ENCODE results near the gene ZNF618.

The ZNF618 gene

DNA sequence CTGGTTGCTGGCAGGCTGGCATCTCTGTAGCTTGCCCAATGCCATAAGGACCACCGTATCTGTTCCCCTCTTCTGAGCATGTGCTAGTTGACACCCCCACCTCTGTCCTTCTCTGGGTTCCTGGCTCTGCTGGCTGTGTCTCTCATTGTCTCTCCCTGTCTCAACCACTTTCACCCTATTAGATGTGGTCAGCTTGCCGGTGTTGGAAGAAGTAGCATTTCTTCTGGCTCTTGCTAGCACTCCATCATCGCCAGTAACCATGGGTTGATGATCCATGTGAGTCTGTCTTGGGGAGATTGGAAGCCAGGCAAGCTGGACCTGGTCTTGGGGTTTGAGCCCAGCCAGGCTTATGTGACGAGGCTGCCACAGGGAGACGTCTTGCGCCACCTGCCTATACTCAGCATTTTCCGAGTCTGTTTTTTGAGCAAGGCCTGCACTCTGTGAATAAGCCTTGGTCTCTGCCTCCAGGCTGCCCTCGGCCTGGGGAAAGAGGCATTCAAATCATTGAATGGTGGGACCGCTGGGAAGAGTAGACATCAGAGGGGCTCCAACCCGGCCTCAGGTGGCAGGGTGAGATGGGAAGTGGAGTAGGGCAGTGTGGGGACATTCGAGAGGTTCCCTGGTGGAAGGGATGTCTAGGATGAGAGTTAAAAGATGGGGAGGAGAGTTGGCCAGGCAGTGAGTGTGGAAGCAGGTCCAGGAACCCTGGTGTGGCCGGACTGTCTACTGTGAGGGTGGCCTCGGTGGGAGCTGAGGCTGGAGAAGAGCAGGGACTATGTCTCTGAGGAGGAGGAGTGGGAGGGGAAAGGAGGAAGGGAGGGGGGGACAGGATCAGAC is 74.3 kb downstream of the ZNF618 start:
- Histone ChIP-seq H3K4me1 (ENCODE audit: control insufficient read depth, low read length) (no peaks in the 10 kb centered on the region), H3F3A (ENCODE audit: control insufficient read depth, insufficient read depth) (no peaks in the 10 kb centered on the region), H3K4me3 (ENCODE audit: low read length) (no peak overlapping the region), H3K9me2 (replicated peaks; ENCODE audit: control insufficient read depth, low read length) (no peaks in the 10 kb centered on the region), H3K4me2 (ENCODE audit: low read length) (no peak overlapping the region), H3K9me3 (ENCODE audit: control insufficient read depth, insufficient read depth, low read length) (no peaks in the 10 kb centered on the region), H3K27me3 (ENCODE audit: control insufficient read depth, low read length) (peaks cover 5% of the 10 kb centered on the region; the same call in 1 of the 2 replicates), H3K27ac (ENCODE audit: low read depth, low read length) (no peak overlapping the region), H3K79me2 (ENCODE audit: control insufficient read depth, low read length) (no peaks in the 10 kb centered on the region), H4K20me1 (ENCODE audit: control insufficient read depth, insufficient read depth, low read depth, low read length) (no peaks in the 10 kb centered on the region), H3K36me3 (ENCODE audit: control insufficient read depth, low read length) (no peaks in the 10 kb centered on the region)
- TF ChIP-seq EZH2phosphoT487 (IDR thresholded peaks at IDR 0.05; ENCODE audit: borderline replicate concordance, low read length) = no peak
- TF ChIP-seq, protein P1, sequence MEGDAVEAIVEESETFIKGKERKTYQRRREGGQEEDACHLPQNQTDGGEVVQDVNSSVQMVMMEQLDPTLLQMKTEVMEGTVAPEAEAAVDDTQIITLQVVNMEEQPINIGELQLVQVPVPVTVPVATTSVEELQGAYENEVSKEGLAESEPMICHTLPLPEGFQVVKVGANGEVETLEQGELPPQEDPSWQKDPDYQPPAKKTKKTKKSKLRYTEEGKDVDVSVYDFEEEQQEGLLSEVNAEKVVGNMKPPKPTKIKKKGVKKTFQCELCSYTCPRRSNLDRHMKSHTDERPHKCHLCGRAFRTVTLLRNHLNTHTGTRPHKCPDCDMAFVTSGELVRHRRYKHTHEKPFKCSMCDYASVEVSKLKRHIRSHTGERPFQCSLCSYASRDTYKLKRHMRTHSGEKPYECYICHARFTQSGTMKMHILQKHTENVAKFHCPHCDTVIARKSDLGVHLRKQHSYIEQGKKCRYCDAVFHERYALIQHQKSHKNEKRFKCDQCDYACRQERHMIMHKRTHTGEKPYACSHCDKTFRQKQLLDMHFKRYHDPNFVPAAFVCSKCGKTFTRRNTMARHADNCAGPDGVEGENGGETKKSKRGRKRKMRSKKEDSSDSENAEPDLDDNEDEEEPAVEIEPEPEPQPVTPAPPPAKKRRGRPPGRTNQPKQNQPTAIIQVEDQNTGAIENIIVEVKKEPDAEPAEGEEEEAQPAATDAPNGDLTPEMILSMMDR (IDR thresholded peaks at IDR 0.05; ENCODE audit: low read depth, low read length, poor library complexity, severe bottlenecking) = no peak

DNA sequence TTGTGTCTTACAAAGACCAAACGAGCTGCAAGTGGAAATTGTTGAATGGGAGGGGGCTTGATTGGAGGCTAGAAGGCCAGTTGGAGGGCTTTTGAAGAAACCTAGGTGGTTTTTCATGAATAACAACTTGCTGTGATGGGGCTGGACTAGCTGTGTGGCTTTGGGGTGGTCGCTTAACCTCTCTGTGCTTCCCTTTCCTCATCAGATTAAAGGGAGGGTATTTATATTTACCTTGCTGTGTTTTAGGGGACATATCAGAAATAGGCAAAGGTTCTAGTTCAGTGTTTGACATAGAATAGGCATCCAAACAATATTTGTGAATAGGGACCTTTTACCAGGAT is 74.9 kb downstream of the ZNF618 start:
- Histone ChIP-seq H4K20me1 (ENCODE audit: control insufficient read depth, insufficient read depth, low read depth, low read length) (no peaks in the 10 kb centered on the region), H3K36me3 (ENCODE audit: control insufficient read depth, low read length) (no peaks in the 10 kb centered on the region), H3K79me2 (ENCODE audit: control insufficient read depth, low read length) (no peaks in the 10 kb centered on the region), H3K27me3 (ENCODE audit: control insufficient read depth, low read length) (peaks cover 5% of the 10 kb centered on the region; the same call in 1 of the 2 replicates), H3K27ac (ENCODE audit: low read depth, low read length) (no peak overlapping the region), H3K9me2 (replicated peaks; ENCODE audit: control insufficient read depth, low read length) (no peaks in the 10 kb centered on the region), H3K4me1 (ENCODE audit: control insufficient read depth, low read length) (no peaks in the 10 kb centered on the region), H3F3A (ENCODE audit: control insufficient read depth, insufficient read depth) (no peaks in the 10 kb centered on the region), H3K9me3 (ENCODE audit: control insufficient read depth, insufficient read depth, low read length) (no peaks in the 10 kb centered on the region), H3K4me3 (ENCODE audit: low read length) (no peak overlapping the region), H3K4me2 (ENCODE audit: low read length) (no peak overlapping the region)
- TF ChIP-seq, protein P1 (IDR thresholded peaks at IDR 0.05; ENCODE audit: low read depth, low read length, poor library complexity, severe bottlenecking) = no peak
- TF ChIP-seq EZH2phosphoT487 (IDR thresholded peaks at IDR 0.05; ENCODE audit: borderline replicate concordance, low read length) = no peak

DNA sequence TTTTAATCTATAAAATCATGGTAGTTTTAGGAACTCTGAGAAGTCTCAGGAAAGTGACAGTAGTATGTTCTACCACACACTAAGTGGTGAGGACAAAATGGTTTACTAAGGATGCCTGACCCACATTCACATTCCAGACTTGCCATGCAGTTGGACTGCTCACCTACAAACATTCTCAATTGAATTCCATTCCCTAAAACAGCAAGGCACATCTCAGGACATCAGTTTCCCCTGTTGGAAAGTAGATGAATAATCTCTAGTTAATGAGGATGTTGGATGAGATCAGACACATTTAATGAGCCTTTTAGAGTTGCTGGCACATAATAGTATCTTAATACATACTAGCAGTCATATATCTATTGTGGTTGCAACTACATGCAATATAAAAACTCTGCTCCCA is 76.6 kb downstream of the ZNF618 start:
- Histone ChIP-seq H3K27me3 (ENCODE audit: control insufficient read depth, low read length) (peaks cover 5% of the 10 kb centered on the region; the same call in 1 of the 2 replicates), H3K27ac (ENCODE audit: low read depth, low read length) (no peak overlapping the region), H3K36me3 (ENCODE audit: control insufficient read depth, low read length) (no peaks in the 10 kb centered on the region), H3K4me3 (ENCODE audit: low read length) (no peak overlapping the region), H4K20me1 (ENCODE audit: control insufficient read depth, insufficient read depth, low read depth, low read length) (no peaks in the 10 kb centered on the region), H3K9me2 (replicated peaks; ENCODE audit: control insufficient read depth, low read length) (no peaks in the 10 kb centered on the region), H3K9me3 (ENCODE audit: control insufficient read depth, insufficient read depth, low read length) (no peaks in the 10 kb centered on the region), H3K79me2 (ENCODE audit: control insufficient read depth, low read length) (no peaks in the 10 kb centered on the region), H3F3A (ENCODE audit: control insufficient read depth, insufficient read depth) (no peaks in the 10 kb centered on the region), H3K4me2 (ENCODE audit: low read length) (no peak overlapping the region), H3K4me1 (ENCODE audit: control insufficient read depth, low read length) (no peaks in the 10 kb centered on the region)
- TF ChIP-seq, protein P1 (IDR thresholded peaks at IDR 0.05; ENCODE audit: low read depth, low read length, poor library complexity, severe bottlenecking) = no peak
- no peak for TF ChIP-seq EZH2phosphoT487 (IDR thresholded peaks at IDR 0.05; ENCODE audit: borderline replicate concordance, low read length)
